Measurements from ENCODE around the gene GUCY1B1.

GRCh38 chr4:155854582-155855226, 95.9 kb downstream of the GUCY1B1 start:
- TF ChIP-seq ZNF274 (IDR thresholded peaks at IDR 0.05; ENCODE audit: low read depth, low read length) (no peak), SUZ12 (IDR thresholded peaks at IDR 0.05; ENCODE audit: extremely low read depth, insufficient read depth, insufficient read length) (no peak)
